ENCODE measurements around the gene MOB2.
A peak's percentile ranks its signal among the peaks of the same experiment; 100 is the strongest.
"Not testable (repeated sequence)": the region's sequence is repeated elsewhere in the genome, so short reads cannot be mapped to it uniquely, and the experiment has no call there.

Gene MOB2

GRCh38 chr11:1517117-1518005, 30.8 kb upstream of the MOB2 start:
- DNase-seq, result no peak

GRCh38 chr11:1516273-1517067, 29.9 kb upstream of the MOB2 start:
- DNase-seq, result no peak

- DNase-seq, result peak; percentile 82
These were observed 28.8 kb upstream of the MOB2 start for GRCh38 chr11:1515082-1516060.

- DNase-seq, result no peak
These were observed 27.9 kb upstream of the MOB2 start for GRCh38 chr11:1514336-1515061.

GRCh38 chr11:1513326-1514296, 27.0 kb upstream of the MOB2 start:
- no peak for DNase-seq

- not testable (repeated sequence) for DNase-seq
These were observed 26.1 kb upstream of the MOB2 start for GRCh38 chr11:1512531-1513258.

GRCh38 chr11:1511937-1512496, 25.4 kb upstream of the MOB2 start:
- no peak for DNase-seq

GRCh38 chr11:1510928-1511327, 24.3 kb upstream of the MOB2 start:
- DNase-seq, result no peak

GRCh38 chr11:1510351-1510750, 23.8 kb upstream of the MOB2 start:
- not testable (repeated sequence) for DNase-seq

- no peak for DNase-seq
These were observed 23.2 kb upstream of the MOB2 start for GRCh38 chr11:1509626-1510255.

- no peak for DNase-seq
These were observed 22.4 kb upstream of the MOB2 start for GRCh38 chr11:1508986-1509385.

GRCh38 chr11:1508491-1508891, 21.9 kb upstream of the MOB2 start:
- no peak for DNase-seq

- no peak for DNase-seq
These were observed 21.0 kb upstream of the MOB2 start for GRCh38 chr11:1507381-1508140.

GRCh38 chr11:1506981-1507380, 20.4 kb upstream of the MOB2 start:
- no peak for DNase-seq

GRCh38 chr11:1505480-1505879, 18.9 kb upstream of the MOB2 start:
- no peak for DNase-seq

GRCh38 chr11:1504581-1505290, 18.2 kb upstream of the MOB2 start:
- no peak for DNase-seq

GRCh38 chr11:1504138-1504537, 17.6 kb upstream of the MOB2 start:
- no peak for DNase-seq

- no peak for DNase-seq
These were observed 17.1 kb upstream of the MOB2 start for GRCh38 chr11:1503708-1504104.

Measured in T-helper 9 cell (primary cell).